NCI-H1694 treated with DMSO at 0.1 percent for 48 hours (cell line): ENCODE results near the gene WDR7.
A peak's percentile ranks its signal among the peaks of the same experiment; 100 is the strongest.

Experiments
- DNase-seq: peaks from one replicate; lab custom pipeline; 2025; lab: John Stamatoyannopoulos, UW

Gene WDR7

GRCh38 chr18:56803051-56803450 lies 151.9 kb downstream of the WDR7 start:
- no peak for DNase-seq

GRCh38 chr18:56804395-56804794 lies 153.2 kb downstream of the WDR7 start:
- DNase-seq: no peak

DNA sequence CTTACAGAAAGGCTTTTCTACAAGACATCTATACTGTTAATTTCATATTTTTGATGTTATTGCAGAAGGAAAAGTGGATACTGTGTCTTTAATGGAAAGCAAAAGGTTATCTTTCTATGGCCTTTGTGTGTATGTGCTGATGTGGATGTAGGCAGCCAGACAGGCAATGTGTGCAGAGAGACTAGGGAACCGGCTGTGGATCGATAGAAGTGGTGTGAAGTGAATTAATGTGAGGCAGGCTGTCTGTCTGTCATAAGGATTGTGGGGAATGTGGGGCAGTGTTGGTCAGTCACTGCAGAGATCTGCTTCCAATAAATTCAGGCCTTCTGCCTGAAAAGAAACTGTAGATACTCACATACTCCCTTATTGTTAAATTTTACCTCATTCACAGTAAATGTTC lies 156.7 kb downstream of the WDR7 start:
- no peak for DNase-seq

DNA sequence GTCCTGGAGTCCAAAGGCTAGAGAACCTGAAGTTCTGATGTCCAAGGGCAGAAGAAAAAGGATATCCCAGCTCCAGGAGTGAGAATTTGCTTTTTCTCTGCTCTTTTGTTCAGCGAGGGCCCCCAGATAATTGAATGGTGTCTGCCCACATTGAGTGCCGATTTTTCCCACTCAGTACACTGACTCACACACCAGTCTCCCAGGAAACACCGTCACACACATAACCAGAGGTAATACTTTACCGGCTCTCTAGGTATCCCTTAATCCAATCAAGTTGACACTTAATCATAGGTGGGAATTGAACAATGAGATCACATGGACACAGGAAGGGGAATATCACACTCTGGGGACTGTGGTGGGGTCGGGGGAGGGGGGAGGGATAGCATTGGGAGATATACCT lies 161.5 kb downstream of the WDR7 start:
- no peak for DNase-seq

DNA sequence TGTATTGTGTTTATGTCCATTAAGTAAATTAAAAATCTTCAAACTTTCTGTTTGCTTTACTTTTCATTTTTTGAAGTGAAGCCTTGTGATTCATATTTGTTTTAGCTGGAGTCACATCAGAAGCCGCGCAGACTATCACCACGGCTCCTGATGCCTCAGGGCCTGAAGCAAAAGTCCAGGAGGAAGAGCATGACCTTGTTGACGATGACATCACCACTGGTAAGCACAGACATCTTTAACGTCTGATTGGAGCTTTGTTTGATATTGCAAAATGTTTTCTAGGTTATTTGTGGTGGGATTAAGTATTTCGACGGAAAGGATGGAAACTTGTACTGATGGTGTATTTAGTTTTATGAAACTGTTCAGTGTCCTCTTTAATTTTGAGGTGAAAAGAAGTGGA lies 164.8 kb downstream of the WDR7 start:
- no peak for DNase-seq

DNA sequence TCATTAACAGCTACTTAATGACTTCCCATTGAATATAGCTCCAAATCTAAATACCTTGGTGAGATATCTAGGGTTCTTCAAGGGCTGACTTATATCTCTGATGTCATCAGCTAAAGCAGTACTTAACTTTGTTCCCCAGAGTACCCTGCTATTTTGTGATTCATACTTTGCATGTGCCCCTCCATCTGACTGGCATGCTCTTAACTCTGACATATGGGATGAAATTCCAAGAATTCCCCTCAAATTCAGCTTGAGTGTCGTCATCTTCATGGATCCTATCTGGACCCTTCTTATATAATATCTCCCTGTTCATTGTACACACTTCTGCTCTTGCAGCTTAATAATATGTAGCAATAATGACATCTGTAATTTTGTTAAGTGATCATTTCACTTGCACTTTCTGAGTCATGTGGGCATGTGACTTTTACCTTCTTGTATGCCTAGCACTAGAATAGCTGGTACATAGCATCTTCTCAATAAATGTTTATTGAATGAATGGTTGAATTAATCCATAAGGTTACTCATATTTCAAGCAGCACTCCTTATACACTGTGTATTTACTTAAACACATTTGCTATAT lies 172.9 kb downstream of the WDR7 start:
- no peak for DNase-seq

- DNase-seq: no peak
Observed at GRCh38 chr18:56825321-56825720, 174.2 kb downstream of the WDR7 start.

- DNase-seq: no peak
Observed at GRCh38 chr18:56825878-56826277, 174.7 kb downstream of the WDR7 start.

DNA sequence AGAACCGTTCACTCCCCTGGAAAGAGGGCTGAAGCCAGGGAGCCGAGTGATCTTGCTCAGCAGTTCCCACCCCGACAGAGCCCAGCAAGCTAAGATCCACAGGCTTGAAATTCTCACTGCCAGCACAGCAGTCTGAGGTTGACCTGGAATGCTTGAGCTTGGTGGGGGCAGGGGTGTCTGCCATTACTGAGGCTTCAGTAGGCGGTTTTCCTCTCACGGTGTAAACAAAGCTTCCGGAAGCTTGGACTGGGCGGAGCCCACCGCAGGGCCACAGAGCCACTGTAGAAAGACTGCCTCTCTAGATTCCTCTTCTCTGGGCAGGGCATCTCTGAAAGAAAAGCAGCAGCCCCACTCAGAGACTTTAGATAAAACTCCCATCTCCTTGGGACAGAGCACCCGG lies 180.8 kb downstream of the WDR7 start:
- DNase-seq: no peak

DNA sequence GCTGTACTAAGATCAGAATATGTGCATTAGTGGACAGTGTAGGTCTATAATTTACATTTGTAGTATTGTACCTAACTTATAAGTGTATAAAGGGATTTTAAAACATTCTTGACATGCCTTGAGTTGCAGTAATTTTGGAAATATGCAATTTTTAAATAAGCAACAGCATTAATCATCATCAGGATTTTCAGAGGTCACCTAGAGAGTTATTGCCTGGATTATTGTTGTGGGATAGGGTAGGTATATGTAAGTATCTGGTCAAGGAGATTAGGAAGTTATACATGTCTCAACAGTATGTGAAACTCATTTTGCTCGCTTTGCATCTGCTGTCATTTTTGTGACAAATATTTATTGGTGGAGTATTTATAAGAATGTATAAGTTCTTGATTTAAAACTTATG lies 184.2 kb downstream of the WDR7 start:
- no peak for DNase-seq

- DNase-seq: no peak
Observed at GRCh38 chr18:56836173-56836572, 185.0 kb downstream of the WDR7 start.

- no peak for DNase-seq
Observed at GRCh38 chr18:56841836-56842235, 190.7 kb downstream of the WDR7 start.

GRCh38 chr18:56843241-56843640 lies 192.1 kb downstream of the WDR7 start:
- no peak for DNase-seq

- no peak for DNase-seq
Observed at GRCh38 chr18:56844556-56844955, 193.4 kb downstream of the WDR7 start.

GRCh38 chr18:56851774-56852173 lies 200.6 kb downstream of the WDR7 start:
- DNase-seq: no peak

GRCh38 chr18:56853961-56854360 lies 202.8 kb downstream of the WDR7 start:
- DNase-seq: no peak

- no peak for DNase-seq
Observed at GRCh38 chr18:56861244-56861643, 210.1 kb downstream of the WDR7 start.

GRCh38 chr18:56869189-56869777 lies 218.1 kb downstream of the WDR7 start:
- peak; percentile 66 for DNase-seq

GRCh38 chr18:56870982-56871381 lies 219.8 kb downstream of the WDR7 start:
- DNase-seq: no peak

- DNase-seq: no peak
Observed at GRCh38 chr18:56872140-56872539, 221.0 kb downstream of the WDR7 start.

DNA sequence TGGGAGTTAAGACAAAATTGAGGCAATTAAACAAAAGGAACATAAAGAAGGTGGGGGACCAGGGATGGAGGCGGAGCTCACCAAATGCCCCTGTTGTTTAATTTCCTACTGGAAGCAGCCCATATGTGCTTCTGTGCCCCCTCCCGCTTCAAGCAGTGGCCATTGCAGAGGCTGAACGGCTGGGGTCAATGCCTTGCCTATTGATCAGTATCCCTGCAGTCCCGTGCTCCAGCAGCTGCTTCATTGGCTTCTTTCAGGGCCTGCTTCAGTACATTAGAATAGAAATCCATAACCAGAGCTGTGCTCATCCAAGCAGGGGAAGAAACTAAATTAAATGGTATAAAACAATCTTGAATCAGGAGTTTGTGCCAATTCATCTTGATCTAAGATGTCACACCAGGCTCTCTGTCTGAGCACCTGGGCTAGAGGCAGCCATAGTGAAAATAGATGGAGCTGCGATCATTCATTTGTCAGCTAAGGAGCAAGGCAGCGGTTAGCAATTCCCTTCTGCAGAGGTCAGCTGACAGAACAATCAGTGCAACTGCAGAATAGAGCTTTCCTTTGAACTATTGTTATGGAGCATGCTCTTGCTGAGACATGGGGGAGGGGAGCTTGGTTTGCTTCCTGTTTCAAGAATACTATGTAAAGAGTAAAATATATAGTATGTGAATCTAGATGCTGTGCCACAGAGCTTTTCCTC lies 222.4 kb downstream of the WDR7 start:
- no peak for DNase-seq

DNA sequence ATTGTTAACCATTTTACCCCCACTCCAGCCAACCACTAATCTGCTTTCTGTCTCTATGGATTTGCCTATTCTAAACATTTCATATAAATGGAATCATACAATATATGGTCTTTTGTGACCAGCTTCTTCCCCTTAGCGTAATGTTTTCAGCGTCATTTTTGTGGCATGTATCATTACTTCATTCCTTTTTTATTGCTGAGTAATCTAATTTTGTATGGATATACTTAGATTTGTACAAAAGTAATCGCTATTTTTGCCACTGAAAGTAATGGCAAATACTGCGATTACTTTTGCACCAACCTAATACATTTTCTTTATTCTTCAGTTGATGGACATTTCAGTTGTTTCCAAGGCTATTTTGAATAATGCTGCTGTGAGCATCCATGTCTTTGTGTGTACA lies 227.6 kb downstream of the WDR7 start:
- DNase-seq: no peak

DNA sequence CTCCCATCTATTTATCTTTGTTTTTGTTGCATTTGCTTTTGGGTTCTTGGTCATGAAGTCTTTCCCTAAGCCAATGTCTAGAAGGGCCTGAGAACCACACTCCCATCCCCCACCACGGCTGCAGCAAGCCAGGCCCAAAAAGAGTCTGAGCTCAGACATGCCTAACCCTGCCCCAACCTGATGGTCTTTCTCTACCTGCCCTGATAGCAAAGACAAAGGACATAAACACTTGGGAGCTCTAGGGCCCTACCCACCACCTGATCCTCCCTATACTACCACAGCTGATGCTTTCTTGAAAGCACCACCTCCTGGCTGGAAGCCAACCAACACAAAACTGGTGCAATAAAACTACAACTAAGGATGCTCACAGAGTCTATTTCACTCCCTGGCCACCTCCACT lies 233.4 kb downstream of the WDR7 start:
- DNase-seq: no peak

DNA sequence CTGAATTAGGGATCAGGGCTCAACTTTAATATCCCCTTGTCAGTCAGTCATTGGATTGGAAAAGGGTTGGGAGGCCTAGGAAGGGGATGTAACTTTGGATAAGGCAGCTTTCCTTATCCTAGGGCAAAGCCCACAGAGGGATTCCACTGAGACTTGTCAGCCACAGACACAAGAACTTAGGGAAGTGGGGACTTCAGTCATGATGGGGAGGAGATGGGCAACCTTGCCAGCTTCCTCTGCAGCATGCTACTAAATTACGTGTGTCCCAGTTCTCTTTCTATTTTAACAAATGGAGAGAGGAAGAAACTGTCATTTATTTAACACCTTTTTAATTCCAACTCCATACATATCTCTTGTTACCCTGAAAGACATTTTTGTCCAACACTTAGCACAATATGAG lies 237.8 kb downstream of the WDR7 start:
- no peak for DNase-seq
